K562 (cell line): ENCODE results near the gene BEND4. TPM values are rescaled to one million over a fixed set of nuclear protein-coding genes. Genes with fewer than 3 reads are reported as not detected.

Source experiments
- HMG20B ChIP-seq: fragments of 250-450 bp; sonication (Bioruptor Pico); IDR thresholded peaks from 2 replicates; pipeline ENCODE4 v1.5.0; 2021; ENCODE audit warnings: mild to moderate bottlenecking
- SMAD1 ChIP-seq: fragments of 150-350 bp; IDR thresholded peaks from 2 replicates; pipeline ENCODE4 v1.6.1; 2014; ENCODE audit warnings: low read length, low read depth; ENCODE audit not compliant: partially characterized antibody
- polyA plus RNA-seq, 8 experiments: library from polyadenylated mRNA; depleted of rRNA in 4 of 8; stranded (reverse) in 5 of 8; unstranded in 3 of 8; fragments of >200 nt; fragmentation: Nextera tagmentation in 2 of 8; fragmentation: Illumina TruSeq in 1 of 8; extraction: Ambion mirVana in 2 of 8; extraction: Trizol in 1 of 8; gene quantifications; 2 replicates each; pipeline versions ENCODE4 v1.2.1 to v1.2.3, GENCODE V29; 2011 to 2014; ENCODE audit warnings: inconsistent platforms in 1 of 8, missing spikeins in 1 of 8
- total RNA-seq, 7 experiments: library from RNA; depleted of rRNA in 6 of 7; stranded (reverse); fragments of >200 nt in 6 of 7; fragmentation: Illumina TruSeq in 2 of 7; extraction: Trizol in 2 of 7; gene quantifications; 2 replicates each; pipeline versions ENCODE4 v1.2.1 to v1.2.3, GENCODE V29; 2011 to 2021; ENCODE audit warnings: low replicate concordance in 1 of 7
- TF ChIP-seq, protein P1 (sequence below): fragments of 450-650 bp; IDR thresholded peaks from 2 replicates; pipeline ENCODE4 v1.6.1; 2017; ENCODE audit warnings: mild to moderate bottlenecking, moderate library complexity

Gene BEND4
- total and polyA plus RNA-seq, 9 of the 15 experiments (the other 6 are each of a cell fraction or from before 2014, with no cell fraction given) = not detected

DNA sequence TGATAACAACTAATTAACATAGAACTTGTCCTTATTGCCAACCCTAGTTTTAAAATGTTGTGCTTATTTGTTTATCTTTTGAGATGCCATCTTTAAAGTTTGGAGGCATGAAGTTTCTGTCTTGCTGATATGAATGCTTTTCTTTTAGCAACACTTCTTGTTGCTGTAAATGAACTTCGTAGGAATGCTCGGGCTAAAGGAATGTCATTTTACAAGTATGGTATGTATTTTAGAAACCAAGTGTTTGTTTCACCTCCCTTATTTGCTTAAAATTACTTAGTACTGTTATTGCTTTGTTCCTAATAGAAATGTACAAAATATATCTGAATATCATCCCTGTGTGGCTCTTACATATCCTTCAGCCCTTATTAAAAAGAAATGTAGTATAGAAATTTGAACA is 86.1 kb downstream of the BEND4 start (continued):
- TF ChIP-seq HMG20B (no peak), SMAD1 (no peak)
- TF ChIP-seq, protein P1, sequence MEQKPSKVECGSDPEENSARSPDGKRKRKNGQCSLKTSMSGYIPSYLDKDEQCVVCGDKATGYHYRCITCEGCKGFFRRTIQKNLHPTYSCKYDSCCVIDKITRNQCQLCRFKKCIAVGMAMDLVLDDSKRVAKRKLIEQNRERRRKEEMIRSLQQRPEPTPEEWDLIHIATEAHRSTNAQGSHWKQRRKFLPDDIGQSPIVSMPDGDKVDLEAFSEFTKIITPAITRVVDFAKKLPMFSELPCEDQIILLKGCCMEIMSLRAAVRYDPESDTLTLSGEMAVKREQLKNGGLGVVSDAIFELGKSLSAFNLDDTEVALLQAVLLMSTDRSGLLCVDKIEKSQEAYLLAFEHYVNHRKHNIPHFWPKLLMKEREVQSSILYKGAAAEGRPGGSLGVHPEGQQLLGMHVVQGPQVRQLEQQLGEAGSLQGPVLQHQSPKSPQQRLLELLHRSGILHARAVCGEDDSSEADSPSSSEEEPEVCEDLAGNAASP = no peak
- TF ChIP-seq, all 486 proteins: peak for 0

Other genes starting within 250 kb of the BEND4 start
- gene TMEM33, start 217.2 kb downstream of the BEND4 start, total RNA-seq (2014; rRNA removed) = 45.0 and 46.3 TPM in 2 replicates
- gene TMEM33, start 217.2 kb downstream of the BEND4 start, total RNA-seq (2014; rRNA removed; fragmentation: Illumina TruSeq; extraction: Trizol) = 68.5 and 69.4 TPM in 2 replicates
- gene TMEM33, start 217.2 kb downstream of the BEND4 start, total RNA-seq (2015; rRNA removed; fragmentation: Illumina TruSeq; extraction: Trizol) = 61.4 and 67.9 TPM in 2 replicates
- 83.5 and 85.9 TPM in 2 replicates for gene TMEM33, start 217.2 kb downstream of the BEND4 start, total RNA-seq (2021)
- 75.3 and 81.6 TPM in 2 replicates for gene TMEM33, start 217.2 kb downstream of the BEND4 start, polyA plus RNA-seq (2011; rRNA removed)
- gene TMEM33, start 217.2 kb downstream of the BEND4 start, polyA plus RNA-seq (2014; fragmentation: Illumina TruSeq; extraction: Trizol) = 65.8 and 73.2 TPM in 2 replicates
- gene TMEM33, start 217.2 kb downstream of the BEND4 start, polyA plus RNA-seq (2014; fragmentation: Nextera tagmentation; extraction: Ambion mirVana) = 10 to 100 TPM; 16.8 to 35.7 TPM
- gene TMEM33, start 217.2 kb downstream of the BEND4 start, polyA plus RNA-seq (2014; rRNA removed) = 34.0 and 53.7 TPM in 2 replicates
- 0.24 and 0.64 TPM in 2 replicates for gene DCAF4L1, start 170.9 kb downstream of the BEND4 start, total RNA-seq (2014; rRNA removed)
- gene DCAF4L1, start 170.9 kb downstream of the BEND4 start, total RNA-seq (2014; rRNA removed; fragmentation: Illumina TruSeq; extraction: Trizol) = 0.40 and 0.48 TPM in 2 replicates
- 0.38 and 0.54 TPM in 2 replicates for gene DCAF4L1, start 170.9 kb downstream of the BEND4 start, total RNA-seq (2015; rRNA removed; fragmentation: Illumina TruSeq; extraction: Trizol)
- 0.25 and 0.27 TPM in 2 replicates for gene DCAF4L1, start 170.9 kb downstream of the BEND4 start, total RNA-seq (2021)
- gene DCAF4L1, start 170.9 kb downstream of the BEND4 start, polyA plus RNA-seq (2011; rRNA removed) = 0.17 and 0.28 TPM in 2 replicates
- gene DCAF4L1, start 170.9 kb downstream of the BEND4 start, polyA plus RNA-seq (2014; fragmentation: Illumina TruSeq; extraction: Trizol) = 0.30 and 0.36 TPM in 2 replicates
- gene DCAF4L1, start 170.9 kb downstream of the BEND4 start, polyA plus RNA-seq (2014; fragmentation: Nextera tagmentation; extraction: Ambion mirVana) = under 1 TPM; 0.17 to 0.37 TPM
- 0.32 and 0.38 TPM in 2 replicates for gene DCAF4L1, start 170.9 kb downstream of the BEND4 start, polyA plus RNA-seq (2014; rRNA removed)
- gene SLC30A9, start 162.1 kb downstream of the BEND4 start, total RNA-seq (2014; rRNA removed) = 41.7 and 44.2 TPM in 2 replicates
- 63.8 and 76.2 TPM in 2 replicates for gene SLC30A9, start 162.1 kb downstream of the BEND4 start, total RNA-seq (2014; rRNA removed; fragmentation: Illumina TruSeq; extraction: Trizol)
- 63.6 and 70.5 TPM in 2 replicates for gene SLC30A9, start 162.1 kb downstream of the BEND4 start, total RNA-seq (2015; rRNA removed; fragmentation: Illumina TruSeq; extraction: Trizol)
- 54.5 and 56.3 TPM in 2 replicates for gene SLC30A9, start 162.1 kb downstream of the BEND4 start, total RNA-seq (2021)
- gene SLC30A9, start 162.1 kb downstream of the BEND4 start, polyA plus RNA-seq (2011; rRNA removed) = 61.1 and 73.5 TPM in 2 replicates
- gene SLC30A9, start 162.1 kb downstream of the BEND4 start, polyA plus RNA-seq (2014; fragmentation: Illumina TruSeq; extraction: Trizol) = 45.7 and 51.6 TPM in 2 replicates
- 10 to 100 TPM; 14.7 to 16.6 TPM for gene SLC30A9, start 162.1 kb downstream of the BEND4 start, polyA plus RNA-seq (2014; fragmentation: Nextera tagmentation; extraction: Ambion mirVana)
- 41.0 and 41.1 TPM in 2 replicates for gene SLC30A9, start 162.1 kb downstream of the BEND4 start, polyA plus RNA-seq (2014; rRNA removed)
- not detected in 2 replicates for gene SHISA3, start 244.8 kb upstream of the BEND4 start, total RNA-seq (2014; rRNA removed)
- not detected in 2 replicates for gene SHISA3, start 244.8 kb upstream of the BEND4 start, total RNA-seq (2014; rRNA removed; fragmentation: Illumina TruSeq; extraction: Trizol)
- not detected in 2 replicates for gene SHISA3, start 244.8 kb upstream of the BEND4 start, total RNA-seq (2015; rRNA removed; fragmentation: Illumina TruSeq; extraction: Trizol)
- not detected in 2 replicates for gene SHISA3, start 244.8 kb upstream of the BEND4 start, total RNA-seq (2021)
- gene SHISA3, start 244.8 kb upstream of the BEND4 start, polyA plus RNA-seq (2011; rRNA removed) = not detected in 2 replicates
- gene SHISA3, start 244.8 kb upstream of the BEND4 start, polyA plus RNA-seq (2014; fragmentation: Illumina TruSeq; extraction: Trizol) = not detected in 2 replicates
- not detected for gene SHISA3, start 244.8 kb upstream of the BEND4 start, polyA plus RNA-seq (2014; fragmentation: Nextera tagmentation; extraction: Ambion mirVana)
- gene SHISA3, start 244.8 kb upstream of the BEND4 start, polyA plus RNA-seq (2014; rRNA removed) = not detected in 2 replicates